MCF 10A (cell line): ENCODE data around the gene CHCHD3. TPM values are rescaled to one million over a fixed set of nuclear protein-coding genes. Genes with fewer than 3 reads are reported as not detected.
A peak's percentile ranks its signal among the peaks of the same experiment; 100 is the strongest.

Experiments used
- BruUV-seq: library from RNA; stranded (reverse); fragments of 400-500 nt; replicated peaks from 2 replicates; lab custom pipeline; 2021; lab: Mats Ljungman, UMichigan
- CTCF ChIA-PET: fragments of 300-600 bp; sonication (Branson Sonifier 250); formaldehyde crosslinking; extraction: SDS; loops from one replicate; lab custom pipeline; 2021; ENCODE audit warnings: antibody characterized with exemption, inconsistent platforms; lab: Yijun Ruan, JAX
- POLR2A ChIA-PET: fragments of 300-600, 350-650 bp; sonication (Branson Sonifier 250); formaldehyde crosslinking; extraction: SDS; loops from one replicate; lab custom pipeline; 2020; ENCODE audit warnings: antibody characterized with exemption, inconsistent platforms; lab: Yijun Ruan, JAX
- DNase-seq: peaks from one replicate; pipeline ENCODE4 v3.0.0-alpha.2; 2018; ENCODE audit not compliant: unreplicated experiment
- H3K27ac Mint-ChIP-seq: one replicate; pipeline ENCODE4 v1.8.0; 2022; ENCODE audit warnings: mild to moderate bottlenecking, low read depth, mixed read lengths; ENCODE audit not compliant: unreplicated experiment
- H3K27me3 Mint-ChIP-seq: one replicate; pipeline ENCODE4 v1.8.0; 2022; ENCODE audit warnings: mixed read lengths; ENCODE audit not compliant: insufficient read depth, unreplicated experiment
- H3K36me3 Mint-ChIP-seq: one replicate; pipeline ENCODE4 v1.8.0; 2022; ENCODE audit warnings: mild to moderate bottlenecking, moderate library complexity, mixed read lengths; ENCODE audit not compliant: insufficient read depth, unreplicated experiment
- H3K4me1 Mint-ChIP-seq: one replicate; pipeline ENCODE4 v1.8.0; 2022; ENCODE audit warnings: mixed read lengths; ENCODE audit not compliant: insufficient read depth, unreplicated experiment
- H3K4me3 Mint-ChIP-seq: one replicate; pipeline ENCODE4 v1.8.0; 2022; ENCODE audit warnings: mild to moderate bottlenecking, moderate library complexity, mixed read lengths; ENCODE audit not compliant: unreplicated experiment
- H3K9me3 Mint-ChIP-seq: one replicate; pipeline ENCODE4 v1.8.0; 2022; ENCODE audit warnings: mixed read lengths; ENCODE audit not compliant: unreplicated experiment
- intact Hi-C: fragments of 100-400 bp; cut with micrococcal nuclease; formaldehyde crosslinking; loops from 2 replicates; pipeline ENCODE4 v1.14.1; 2022
- total RNA-seq: library from RNA; stranded (reverse); gene quantifications from 2 replicates; pipeline ENCODE4 v1.2.3, GENCODE V29; 2022
- TF ChIP-seq, protein P1 (sequence below): fragments of 200-600 bp; IDR thresholded peaks from one replicate; pipeline ENCODE4 v1.8.0; 2022; ENCODE audit warnings: antibody characterized with exemption, mild to moderate bottlenecking; ENCODE audit not compliant: unreplicated experiment

Gene CHCHD3
- total RNA-seq, 1 experiment from 2014 or later = 102 TPM

DNA sequence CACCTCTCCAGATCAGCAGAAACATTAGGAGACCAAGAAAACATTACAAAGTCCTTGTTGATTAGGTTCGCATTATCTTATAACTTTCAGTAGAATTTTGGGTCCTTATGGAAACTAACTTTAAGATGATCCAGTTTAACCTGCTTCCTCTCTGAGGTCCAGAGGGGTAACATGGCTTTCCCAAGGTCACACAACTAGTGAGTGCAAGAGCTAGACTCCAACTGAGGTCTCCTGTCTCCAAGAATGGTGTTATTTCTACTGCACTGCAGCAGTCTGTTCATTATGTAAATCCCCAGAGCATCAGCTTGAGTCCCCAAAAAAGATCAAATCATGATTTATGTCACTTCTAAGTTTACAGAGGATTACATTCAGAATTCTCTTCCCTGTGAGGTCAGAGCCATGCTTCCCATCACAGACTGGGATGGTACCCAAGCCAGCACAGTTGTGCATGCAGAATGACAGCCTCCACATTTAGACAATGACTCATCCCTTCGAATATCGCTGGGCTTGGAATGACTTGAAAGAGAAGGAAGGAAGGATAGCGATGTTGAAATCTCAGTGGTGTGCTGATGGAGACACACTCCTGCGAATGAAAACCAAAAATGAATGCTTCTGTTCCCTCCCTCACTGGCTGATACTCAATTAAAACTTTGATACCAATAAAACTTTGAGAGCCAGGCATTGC is 342.5 kb downstream of the CHCHD3 start:
- intact Hi-C loops = loop anchor here (10.0 kb wide), 1 partner anchor 695 kb away; no protein-coding TSS in a partner anchor
- no peak overlapping the region for H3K27ac Mint-ChIP-seq
- peaks cover 14% of the 10 kb centered on the region for H3K9me3 Mint-ChIP-seq
- ChIA-PET CTCF (no interaction called here), POLR2A (interaction anchor here (0.6 kb wide), 1 partner anchor 1674 kb away, joined by 3 read pairs; no protein-coding TSS in a partner anchor)
- BruUV-seq = no TSS peak
- H3K4me3 Mint-ChIP-seq = no peak overlapping the region
- no peaks in the 10 kb centered on the region for H3K27me3 Mint-ChIP-seq
- TF ChIP-seq, protein P1, sequence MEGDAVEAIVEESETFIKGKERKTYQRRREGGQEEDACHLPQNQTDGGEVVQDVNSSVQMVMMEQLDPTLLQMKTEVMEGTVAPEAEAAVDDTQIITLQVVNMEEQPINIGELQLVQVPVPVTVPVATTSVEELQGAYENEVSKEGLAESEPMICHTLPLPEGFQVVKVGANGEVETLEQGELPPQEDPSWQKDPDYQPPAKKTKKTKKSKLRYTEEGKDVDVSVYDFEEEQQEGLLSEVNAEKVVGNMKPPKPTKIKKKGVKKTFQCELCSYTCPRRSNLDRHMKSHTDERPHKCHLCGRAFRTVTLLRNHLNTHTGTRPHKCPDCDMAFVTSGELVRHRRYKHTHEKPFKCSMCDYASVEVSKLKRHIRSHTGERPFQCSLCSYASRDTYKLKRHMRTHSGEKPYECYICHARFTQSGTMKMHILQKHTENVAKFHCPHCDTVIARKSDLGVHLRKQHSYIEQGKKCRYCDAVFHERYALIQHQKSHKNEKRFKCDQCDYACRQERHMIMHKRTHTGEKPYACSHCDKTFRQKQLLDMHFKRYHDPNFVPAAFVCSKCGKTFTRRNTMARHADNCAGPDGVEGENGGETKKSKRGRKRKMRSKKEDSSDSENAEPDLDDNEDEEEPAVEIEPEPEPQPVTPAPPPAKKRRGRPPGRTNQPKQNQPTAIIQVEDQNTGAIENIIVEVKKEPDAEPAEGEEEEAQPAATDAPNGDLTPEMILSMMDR = no peak
- peak; percentile 91 for DNase-seq
- peaks cover 37% of the 10 kb centered on the region for H3K4me1 Mint-ChIP-seq
- H3K36me3 Mint-ChIP-seq = peaks cover 6% of the 10 kb centered on the region

DNA sequence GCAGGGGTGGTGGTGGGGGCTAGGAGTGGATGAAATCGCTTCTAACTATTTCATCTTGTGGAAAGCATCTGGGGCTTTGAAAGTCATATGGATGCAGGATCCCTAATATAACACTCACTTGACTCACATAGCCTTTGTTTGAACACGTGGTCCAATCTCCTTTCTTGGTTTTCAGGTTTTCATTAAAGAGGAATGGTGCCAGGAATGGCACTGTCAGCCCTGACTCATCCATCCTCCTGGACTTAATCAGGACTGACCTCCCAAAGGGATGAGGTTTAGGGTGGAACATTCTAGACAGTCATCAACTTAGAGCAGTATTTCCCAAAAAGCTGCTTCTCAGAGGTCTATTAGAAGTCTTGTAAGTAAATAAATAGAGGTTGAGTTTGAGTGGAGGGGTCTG is 343.6 kb downstream of the CHCHD3 start:
- Mint-ChIP-seq H3K27ac (no peak overlapping the region), H3K36me3 (peaks cover 12% of the 10 kb centered on the region), H3K4me1 (peaks cover 37% of the 10 kb centered on the region), H3K27me3 (no peaks in the 10 kb centered on the region), H3K4me3 (no peak overlapping the region), H3K9me3 (peaks cover 14% of the 10 kb centered on the region)
- peak; percentile 87 for DNase-seq
- TF ChIP-seq, protein P1 = no peak
- intact Hi-C loops = loop anchor here (10.0 kb wide), 1 partner anchor 697 kb away; no protein-coding TSS in a partner anchor
- ChIA-PET CTCF (no interaction called here), POLR2A (no interaction called here)
- no TSS peak for BruUV-seq

DNA sequence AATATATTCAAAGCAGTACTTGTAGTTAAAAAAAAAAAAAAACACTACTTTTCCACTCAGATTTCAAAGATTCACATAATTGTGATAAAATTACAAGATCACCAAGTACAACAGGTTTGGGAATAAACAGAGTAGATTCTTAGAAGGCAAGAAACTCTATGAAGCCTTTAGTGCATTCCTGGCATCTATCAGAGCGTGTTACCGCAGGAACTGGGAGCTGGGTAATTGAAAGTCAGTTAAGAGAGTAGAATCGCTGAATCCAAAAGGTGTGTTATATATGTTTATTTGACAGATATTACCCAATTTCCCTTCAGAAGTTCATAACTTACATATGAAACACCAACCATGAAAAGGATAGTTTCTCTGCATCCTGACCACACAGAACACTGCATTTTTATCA is 346.4 kb downstream of the CHCHD3 start:
- intact Hi-C loops = loop anchor here (10.0 kb wide), 1 partner anchor 699 kb away; no protein-coding TSS in a partner anchor
- BruUV-seq = no TSS peak
- H3K36me3 Mint-ChIP-seq = peaks cover 6% of the 10 kb centered on the region
- no peak for DNase-seq
- no peak overlapping the region for H3K4me3 Mint-ChIP-seq
- H3K27ac Mint-ChIP-seq = no peak overlapping the region
- no peaks in the 10 kb centered on the region for H3K27me3 Mint-ChIP-seq
- ChIA-PET CTCF (no interaction called here), POLR2A (no interaction called here)
- TF ChIP-seq, protein P1 = no peak
- H3K9me3 Mint-ChIP-seq = no peaks in the 10 kb centered on the region
- H3K4me1 Mint-ChIP-seq = peaks cover 25% of the 10 kb centered on the region

Other genes with a start within 250 kb of the CHCHD3 start
- gene EXOC4, start 171.0 kb upstream of the CHCHD3 start, total RNA-seq = 105 and 127 TPM in 2 replicates